CD4-positive, alpha-beta T cell treated with Interleukin-17A for 4 hours (primary cell): Measurements from ENCODE around the gene AKAP3.

ENCODE experiments used
- DNase-seq: peaks from one replicate; pipeline ENCODE4 v3.0.0-alpha.2; 2020; ENCODE audit warnings: mixed read lengths

Gene AKAP3

GRCh38 chr12:4648501-4649357, at the start of gene AKAP3, which contains the start of gene NDUFA9:
Gene AKAP3 (minus strand): TSS chr12:4649051. CDS start chr12:4638196, 10,855 bp downstream.
Gene NDUFA9 (plus strand): TSS chr12:4649114. CDS start chr12:4649127, 13 bp downstream.
- peak; percentile 79 for DNase-seq

GRCh38 chr12:4690760-4691159, 41.9 kb upstream of the AKAP3 start:
- no peak for DNase-seq

GRCh38 chr12:4685317-4685716, 36.5 kb upstream of the AKAP3 start:
- no peak for DNase-seq

GRCh38 chr12:4681732-4682131, 32.9 kb upstream of the AKAP3 start:
- no peak for DNase-seq

GRCh38 chr12:4679711-4680110, 30.9 kb upstream of the AKAP3 start:
- no peak for DNase-seq

- no peak for DNase-seq
Measured at GRCh38 chr12:4665236-4665635, 16.4 kb upstream of the AKAP3 start.

GRCh38 chr12:4663971-4664505, 15.2 kb upstream of the AKAP3 start:
- DNase-seq, result no peak

GRCh38 chr12:4653691-4654090, 4.8 kb upstream of the AKAP3 start:
- DNase-seq, result no peak

- DNase-seq, result no peak
Measured at GRCh38 chr12:4653257-4653656, 4.4 kb upstream of the AKAP3 start.

- DNase-seq, result no peak
Measured at GRCh38 chr12:4649358-4649661, 459 bp upstream of the AKAP3 start.

GRCh38 chr12:4648104-4648500, 749 bp downstream of the AKAP3 start:
- no peak for DNase-seq

- no peak for DNase-seq
Measured at GRCh38 chr12:4645023-4645422, 3.8 kb downstream of the AKAP3 start.

- no peak for DNase-seq
Measured at GRCh38 chr12:4643747-4644146, 5.1 kb downstream of the AKAP3 start.

GRCh38 chr12:4630262-4630661, 18.6 kb downstream of the AKAP3 start:
- DNase-seq, result no peak

- no peak for DNase-seq
Measured at GRCh38 chr12:4628406-4628805, 20.4 kb downstream of the AKAP3 start.

- DNase-seq, result no peak
Measured at GRCh38 chr12:4626543-4626942, 22.3 kb downstream of the AKAP3 start.

GRCh38 chr12:4621511-4621910, 27.3 kb downstream of the AKAP3 start:
- DNase-seq, result no peak

- no peak for DNase-seq
Measured at GRCh38 chr12:4615667-4616066, 33.2 kb downstream of the AKAP3 start.

GRCh38 chr12:4610481-4610880, 38.4 kb downstream of the AKAP3 start:
- no peak for DNase-seq

GRCh38 chr12:4609071-4609470, 39.8 kb downstream of the AKAP3 start:
- DNase-seq, result no peak

GRCh38 chr12:4607056-4607455, 41.8 kb downstream of the AKAP3 start:
- no peak for DNase-seq

- peak; percentile 83 for DNase-seq
Measured at GRCh38 chr12:4604684-4605193, 44.1 kb downstream of the AKAP3 start.

- no peak for DNase-seq
Measured at GRCh38 chr12:4603946-4604345, 44.9 kb downstream of the AKAP3 start.

GRCh38 chr12:4603421-4603820, 45.4 kb downstream of the AKAP3 start:
- DNase-seq, result no peak

GRCh38 chr12:4595881-4596280, 53.0 kb downstream of the AKAP3 start:
- DNase-seq, result no peak
